ENCODE results near the gene NHERF1. TPM values are rescaled to one million over a fixed set of nuclear protein-coding genes. Genes with fewer than 3 reads are reported as not detected.

Gene NHERF1
- total RNA-seq, 2 experiments from 2014 or later: 70.8 to 77.6 TPM

Small RNAs within 50 kb of the gene (microRNA-seq; reads per million reads assigned to microRNA genes)
- gene MIR3615 (ENCODE audit: borderline microRNAs expressed, borderline replicate concordance): 138 reads per million, percentile 63 among the genes with 10 or more reads in this experiment

Other genes with a start within 250 kb of the NHERF1 start
- not detected for gene CD300LB, start 217.2 kb upstream of the NHERF1 start, total RNA-seq
- not detected for gene CD300C, start 202.5 kb upstream of the NHERF1 start, total RNA-seq
- gene CD300H, start 181.1 kb upstream of the NHERF1 start, total RNA-seq: not detected
- not detected for gene CD300LD, start 156.3 kb upstream of the NHERF1 start, total RNA-seq
- not detected for gene CD300E, start 124.9 kb upstream of the NHERF1 start, total RNA-seq
- gene CD300LF, start 35.7 kb upstream of the NHERF1 start, total RNA-seq: not detected
- gene RAB37, start 11.4 kb upstream of the NHERF1 start, total RNA-seq: 1 to 10 TPM; 2.1 to 2.3 TPM
- 10 to 100 TPM; 42.1 to 43.9 TPM for gene NAT9, start 27.7 kb downstream of the NHERF1 start, total RNA-seq
- under 1 TPM in 1 of 2 experiments, not detected in 1; 0.07 TPM for gene GRIN2C, start 111.3 kb downstream of the NHERF1 start, total RNA-seq
- 10 to 100 TPM; 61.8 to 67.6 TPM for gene FDXR, start 124.4 kb downstream of the NHERF1 start, total RNA-seq
- not detected for gene FADS6, start 145.0 kb downstream of the NHERF1 start, total RNA-seq
- gene USH1G, start 174.6 kb downstream of the NHERF1 start, total RNA-seq: not detected
- gene OTOP2, start 175.6 kb downstream of the NHERF1 start, total RNA-seq: not detected
- gene OTOP3, start 187.3 kb downstream of the NHERF1 start, total RNA-seq: not detected
- gene HID1, start 224.1 kb downstream of the NHERF1 start, total RNA-seq: 1 to 10 TPM in 1 of 2 experiments, under 1 TPM in 1; 0.91 to 1.6 TPM
- under 1 TPM; 0.49 to 0.93 TPM for gene CDR2L, start 239.0 kb downstream of the NHERF1 start, total RNA-seq